Neuronal stem cell (in vitro differentiated cells): ENCODE data around the gene CSNK1G2.
A peak's percentile ranks its signal among the peaks of the same experiment; 100 is the strongest.

Source experiments
- DNase-seq: peaks from one replicate; pipeline ENCODE4 v3.0.0-alpha.2; 2013; ENCODE audit warnings: low spot score
- H2AFZ ChIP-seq: one replicate; pipeline ENCODE4 v1.6.1; 2013; ENCODE audit warnings: mild to moderate bottlenecking, low read length, inconsistent platforms
- H2AK5ac ChIP-seq: 2 replicates; pipeline ENCODE4 v1.6.1; 2013; ENCODE audit warnings: low read depth, mild to moderate bottlenecking, inconsistent platforms, low read length, moderate library complexity, mixed read lengths
- H2BK120ac ChIP-seq: 2 replicates; pipeline ENCODE4 v1.6.1; 2013; ENCODE audit warnings: low read depth, mild to moderate bottlenecking, inconsistent platforms, low read length, moderate library complexity, mixed read lengths
- H2BK12ac ChIP-seq: one replicate; pipeline ENCODE4 v1.6.1; 2013; ENCODE audit warnings: low read length, inconsistent platforms
- H2BK15ac ChIP-seq: 2 replicates; pipeline ENCODE4 v1.6.1; 2013; ENCODE audit warnings: mild to moderate bottlenecking, low read length, inconsistent platforms, mixed read lengths
- H2BK5ac ChIP-seq: one replicate; pipeline ENCODE4 v1.6.1; 2013; ENCODE audit warnings: inconsistent platforms, mild to moderate bottlenecking, low read length, moderate library complexity
- H3K14ac ChIP-seq: one replicate; pipeline ENCODE4 v1.6.1; 2013; ENCODE audit warnings: low read length, inconsistent platforms
- H3K18ac ChIP-seq: 2 replicates; pipeline ENCODE4 v1.6.1; 2013; ENCODE audit warnings: low read length, inconsistent platforms
- H3K23ac ChIP-seq: 2 replicates; pipeline ENCODE4 v1.6.1; 2013; ENCODE audit warnings: low read depth, mild to moderate bottlenecking, mixed read lengths, low read length, inconsistent platforms; ENCODE audit not compliant: poor library complexity
- H3K27ac ChIP-seq: replicated peaks from 3 replicates; pipeline ENCODE4 v1.5.1; 2013; ENCODE audit warnings: low read length, inconsistent platforms
- H3K27me3 ChIP-seq, 3 experiments: 2 replicates each; pipeline ENCODE4 v1.6.1; 2013; ENCODE audit warnings: low read length in 3 of 3, mild to moderate bottlenecking in 2 of 3, inconsistent platforms in 1 of 3, low read depth in 1 of 3, mixed read lengths in 1 of 3, moderate library complexity in 1 of 3; ENCODE audit not compliant: control insufficient read depth in 3 of 3, insufficient read depth in 3 of 3
- H3K36me3 ChIP-seq, 2 donors: replicated peaks in 1 of 2; 2 replicates each; pipeline ENCODE4 v1.6.1; 2013; ENCODE audit warnings: low read length in 2 of 2; ENCODE audit not compliant: control insufficient read depth in 2 of 2, insufficient read depth in 2 of 2
- H3K4ac ChIP-seq: 2 replicates; pipeline ENCODE4 v1.6.1; 2013; ENCODE audit warnings: inconsistent platforms, mild to moderate bottlenecking, low read length, moderate library complexity
- H3K4me1 ChIP-seq, 2 donors: 1 replicate in 1 of 2; 2 replicates in 1 of 2; pipeline ENCODE4 v1.6.1; 2013; ENCODE audit warnings: low read length in 2 of 2, low read depth in 1 of 2; ENCODE audit not compliant: control insufficient read depth in 2 of 2, insufficient read depth in 1 of 2
- H3K4me2 ChIP-seq: one replicate; pipeline ENCODE4 v1.6.1; 2013; ENCODE audit warnings: mild to moderate bottlenecking, low read length, inconsistent platforms; ENCODE audit not compliant: insufficient read depth, poor library complexity, severe bottlenecking
- H3K4me3 ChIP-seq, 2 donors: 2 replicates each; pipeline ENCODE4 v1.5.1; 2013; ENCODE audit warnings: low read length in 2 of 2, mild to moderate bottlenecking in 2 of 2, inconsistent platforms in 1 of 2, moderate library complexity in 1 of 2
- H3K79me1 ChIP-seq: one replicate; pipeline ENCODE4 v1.6.1; 2013; ENCODE audit warnings: low read depth, mild to moderate bottlenecking, inconsistent platforms, low read length, moderate library complexity
- H3K9ac ChIP-seq: one replicate; pipeline ENCODE4 v1.6.1; 2013; ENCODE audit warnings: mild to moderate bottlenecking, low read depth, low read length, inconsistent platforms; ENCODE audit not compliant: poor library complexity
- H3K9me3 ChIP-seq, 2 donors: replicated peaks in 1 of 2; 2 replicates each; pipeline versions ENCODE3 to v1.6.1; 2013; ENCODE audit warnings: low read length in 2 of 2, mild to moderate bottlenecking in 2 of 2, inconsistent platforms in 1 of 2, low read depth in 1 of 2, mixed read lengths in 1 of 2, moderate library complexity in 1 of 2; ENCODE audit not compliant: control insufficient read depth in 2 of 2, insufficient read depth in 1 of 2
- H4K8ac ChIP-seq: one replicate; pipeline ENCODE4 v1.6.1; 2013; ENCODE audit warnings: low read depth, mild to moderate bottlenecking, inconsistent platforms, low read length, moderate library complexity
- H4K91ac ChIP-seq: one replicate; pipeline ENCODE4 v1.6.1; 2013; ENCODE audit warnings: low read length, low read depth, mild to moderate bottlenecking, inconsistent platforms; ENCODE audit not compliant: poor library complexity
- WGBS, 2 donors: extraction: QIAGEN DNeasy Blood & Tissue Kit; methylation state at CpG; one replicate each; pipeline ENCODE4 v1.1.7; 2013; ENCODE audit warnings: missing lambda C conversion rate in 2 of 2, mixed read lengths in 1 of 2; ENCODE audit not compliant: insufficient read length in 2 of 2, insufficient replicate concordance in 1 of 2; ENCODE audit errors: extremely low coverage in 2 of 2; 5-methylcytosine and 5-hydroxymethylcytosine counted together

CSNK1G2 gene

DNA sequence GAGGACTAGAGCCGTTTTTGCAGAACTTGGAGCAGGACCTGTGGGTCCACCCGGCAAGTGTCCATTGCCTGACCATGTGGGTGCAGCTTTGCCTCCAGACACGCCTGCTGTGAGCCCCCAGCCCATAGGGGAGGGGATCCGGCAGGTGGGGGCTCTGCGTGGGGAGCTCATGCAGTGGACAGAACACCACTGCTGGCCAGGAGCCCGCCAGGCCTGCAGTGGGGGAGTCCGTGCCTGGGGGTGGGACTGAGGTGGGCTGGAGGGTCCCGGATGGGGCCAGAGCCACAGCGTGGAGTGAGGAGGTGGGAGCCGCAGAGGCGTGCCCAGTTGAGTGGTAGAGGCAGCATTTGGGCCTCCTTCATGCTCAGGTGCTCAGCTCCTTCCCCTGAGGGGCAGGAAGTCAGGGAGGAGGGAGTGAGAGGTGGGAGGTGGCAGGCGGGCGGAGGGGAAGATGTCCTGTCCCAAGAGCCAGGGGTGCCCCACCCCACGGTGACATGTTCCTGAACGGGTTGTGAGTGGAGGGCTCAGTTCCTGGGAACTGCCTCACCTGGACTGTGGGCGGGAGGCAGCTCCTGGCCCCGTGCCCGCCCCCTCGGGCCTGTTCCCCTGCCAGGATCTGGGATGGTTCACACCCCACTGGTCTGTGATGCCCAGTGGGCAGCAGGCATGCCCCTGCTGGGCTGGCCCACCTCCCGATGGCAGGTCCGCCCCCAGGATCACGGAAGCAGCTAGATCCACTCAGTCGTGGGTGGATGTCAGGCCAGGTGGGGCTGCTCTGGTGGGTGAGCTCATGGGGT lies 27.0 kb upstream of the CSNK1G2 start:
- no CpG with 5 or more reads among the region's 23 CpGs for WGBS, 2 donors
- H3K79me1 ChIP-seq = peaks cover 36% of the 10 kb centered on the region
- H3K27me3 ChIP-seq = no peaks in the 10 kb centered on the region

DNA sequence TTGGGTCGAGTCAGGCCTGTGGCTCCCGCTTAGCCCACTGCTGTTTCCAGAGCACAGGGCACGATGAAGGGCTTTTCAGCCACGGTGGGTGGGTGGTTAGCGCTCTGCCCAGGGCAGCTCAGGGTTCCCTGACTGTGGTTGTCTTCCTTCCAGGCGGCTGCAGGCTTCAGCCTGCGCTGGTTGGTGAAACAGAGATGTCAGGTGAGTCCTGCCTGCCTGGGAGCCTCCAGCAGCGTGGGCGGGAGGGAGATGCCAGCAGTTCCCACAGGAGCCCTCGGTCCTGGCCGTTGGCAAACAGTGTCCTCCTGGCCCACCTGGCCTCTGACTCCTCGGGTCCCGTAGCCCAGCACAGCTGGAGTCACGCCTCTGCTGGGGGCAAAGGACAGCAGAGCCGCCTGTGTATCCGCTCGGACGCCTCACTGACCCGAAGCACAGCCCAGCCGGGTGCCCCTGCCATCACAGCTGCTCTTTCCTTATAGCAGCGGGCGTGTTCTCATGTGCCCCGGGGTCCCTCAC lies 26.1 kb upstream of the CSNK1G2 start:
- DNase-seq = no peak
- H3K4me2 ChIP-seq = no peak overlapping the region
- H3K4me3 ChIP-seq = no peak overlapping the region
- peak overlapping the region; percentile 24 for H3K18ac ChIP-seq
- H2BK120ac ChIP-seq = no peak overlapping the region
- H2BK12ac ChIP-seq = no peak overlapping the region
- no peak overlapping the region for H3K9ac ChIP-seq
- peaks cover 28% of the 10 kb centered on the region for H3K79me1 ChIP-seq
- H4K8ac ChIP-seq = no peak overlapping the region
- H3K23ac ChIP-seq = no peak overlapping the region
- H3K9me3 ChIP-seq = peaks cover 0 to 3% of the 10 kb centered on the region in 2 donors
- no CpG with 5 or more reads among the region's 23 CpGs for WGBS, 2 donors
- no peak overlapping the region for H2BK5ac ChIP-seq
- H3K4ac ChIP-seq = no peak overlapping the region
- H3K36me3 ChIP-seq = peaks cover 38 to 73% of the 10 kb centered on the region in 2 donors
- no peak overlapping the region for H3K27ac ChIP-seq
- no peak overlapping the region for H3K14ac ChIP-seq
- H2AK5ac ChIP-seq = no peak overlapping the region
- no peaks in the 10 kb centered on the region for H3K4me1 ChIP-seq
- no peak overlapping the region for H2BK15ac ChIP-seq
- peak overlapping the region; percentile 26 for H4K91ac ChIP-seq
- H3K27me3 ChIP-seq = no peaks in the 10 kb centered on the region
- no peak overlapping the region for H2AFZ ChIP-seq

More for the DNA sequence above, 27.0 kb upstream of the CSNK1G2 start:
- Histone ChIP-seq H3K4me3 (no peak overlapping the region), H2AK5ac (no peak overlapping the region), H3K4me1 (no peaks in the 10 kb centered on the region), H2AFZ (no peak overlapping the region), H4K91ac (no peak overlapping the region), H2BK15ac (no peak overlapping the region), H3K36me3 (peaks cover 37 to 74% of the 10 kb centered on the region in 2 donors), H3K14ac (peak overlapping the region; percentile 89), H2BK12ac (no peak overlapping the region), H2BK5ac (peak overlapping the region; percentile 77), H3K27ac (no peak overlapping the region), H3K4me2 (no peak overlapping the region), H2BK120ac (no peak overlapping the region), H3K9me3 (peaks cover 0 to 5% of the 10 kb centered on the region in 2 donors), H3K23ac (peak overlapping the region; percentile 86), H3K4ac (no peak overlapping the region), H3K18ac (no peak overlapping the region), H4K8ac (peak overlapping the region; percentile 17), H3K9ac (peak overlapping the region; percentile 21)
- no peak for DNase-seq

DNA sequence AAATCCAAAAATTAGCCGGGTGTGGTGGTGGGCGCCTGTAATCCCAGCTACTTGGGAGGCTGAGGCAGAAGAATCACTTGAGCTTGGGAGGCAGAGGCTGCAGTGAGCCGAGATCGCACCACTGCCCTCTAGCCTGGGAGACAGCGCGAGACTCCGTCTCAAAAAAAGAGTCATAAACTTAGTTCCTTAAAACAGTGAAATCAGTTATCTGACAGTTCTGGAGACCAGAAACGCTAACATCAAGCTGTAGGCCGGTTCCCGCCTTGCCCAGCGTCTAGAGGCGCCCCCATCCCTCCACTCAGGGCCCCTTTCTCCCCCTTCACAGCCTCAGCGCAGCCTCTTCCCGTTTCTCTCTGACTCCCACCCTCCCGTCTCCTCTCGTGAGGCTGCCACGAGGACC lies 23.8 kb upstream of the CSNK1G2 start:
- no peak overlapping the region for H3K14ac ChIP-seq
- H4K8ac ChIP-seq = no peak overlapping the region
- no peak overlapping the region for H3K4me3 ChIP-seq
- H2AK5ac ChIP-seq = no peak overlapping the region
- no peak for DNase-seq
- H3K18ac ChIP-seq = no peak overlapping the region
- peaks cover 54 to 90% of the 10 kb centered on the region in 2 donors for H3K36me3 ChIP-seq
- no peak overlapping the region for H4K91ac ChIP-seq
- H3K79me1 ChIP-seq = peaks cover 23% of the 10 kb centered on the region
- H3K4ac ChIP-seq = no peak overlapping the region
- H3K27me3 ChIP-seq = no peaks in the 10 kb centered on the region
- no CpG with 5 or more reads among the region's 17 CpGs for WGBS, 2 donors
- no peak overlapping the region for H3K4me2 ChIP-seq
- H3K9ac ChIP-seq = no peak overlapping the region
- H3K23ac ChIP-seq = no peak overlapping the region
- H3K4me1 ChIP-seq = no peaks in the 10 kb centered on the region
- no peak overlapping the region for H3K27ac ChIP-seq
- no peak overlapping the region for H2BK12ac ChIP-seq
- no peak overlapping the region for H2BK120ac ChIP-seq
- H2AFZ ChIP-seq = no peak overlapping the region
- H3K9me3 ChIP-seq = peaks cover 0 to 3% of the 10 kb centered on the region in 2 donors
- no peak overlapping the region for H2BK5ac ChIP-seq
- no peak overlapping the region for H2BK15ac ChIP-seq

DNA sequence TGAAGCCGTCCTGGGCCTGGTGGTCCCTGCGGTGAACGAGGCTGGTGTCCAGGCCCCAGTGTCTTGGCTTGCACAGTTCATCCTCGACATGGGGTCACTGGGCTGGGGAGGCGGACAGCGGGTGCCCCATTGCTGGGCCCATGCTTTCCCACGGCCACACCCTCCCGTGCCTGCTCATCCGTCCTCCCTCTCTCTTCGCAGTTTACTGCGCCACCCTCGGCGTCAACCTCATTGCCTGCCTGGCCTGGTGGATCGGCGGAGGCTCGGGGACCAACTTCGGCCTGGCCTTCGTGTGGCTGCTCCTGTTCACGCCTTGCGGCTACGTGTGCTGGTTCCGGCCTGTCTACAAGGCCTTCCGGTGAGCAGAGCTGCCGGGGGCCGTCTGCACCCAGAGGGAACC lies 23.0 kb upstream of the CSNK1G2 start:
- no peak overlapping the region for H4K91ac ChIP-seq
- H2BK12ac ChIP-seq = no peak overlapping the region
- H3K9me3 ChIP-seq = peaks cover 0 to 6% of the 10 kb centered on the region in 2 donors
- H2BK120ac ChIP-seq = no peak overlapping the region
- H2AFZ ChIP-seq = no peak overlapping the region
- H3K4me3 ChIP-seq = no peak overlapping the region
- DNase-seq = no peak
- WGBS, 2 donors = no CpG with 5 or more reads among the region's 25 CpGs
- no peak overlapping the region for H3K27ac ChIP-seq
- no peak overlapping the region for H3K14ac ChIP-seq
- H3K9ac ChIP-seq = no peak overlapping the region
- H3K27me3 ChIP-seq = no peaks in the 10 kb centered on the region
- H3K18ac ChIP-seq = no peak overlapping the region
- H2AK5ac ChIP-seq = no peak overlapping the region
- no peak overlapping the region for H3K4ac ChIP-seq
- peaks cover 55 to 90% of the 10 kb centered on the region in 2 donors for H3K36me3 ChIP-seq
- peak overlapping the region; percentile 35 for H2BK5ac ChIP-seq
- peak overlapping the region; percentile 65 for H3K23ac ChIP-seq
- H2BK15ac ChIP-seq = no peak overlapping the region
- H3K4me1 ChIP-seq = no peaks in the 10 kb centered on the region
- H3K4me2 ChIP-seq = no peak overlapping the region
- peaks cover 18% of the 10 kb centered on the region for H3K79me1 ChIP-seq
- H4K8ac ChIP-seq = no peak overlapping the region
